HEK293T (cell line): Measurements from ENCODE around the gene TBX1.

ENCODE experiments used
- BHLHE40 ChIP-seq: fragments of 450-650 bp; IDR thresholded peaks from 2 replicates; pipeline ENCODE4 v1.6.1; 2016; ENCODE audit warnings: mild to moderate bottlenecking, moderate library complexity, borderline replicate concordance
- CTBP1 ChIP-seq: fragments of 450-650 bp; IDR thresholded peaks from 2 replicates; pipeline ENCODE4 v1.6.1; 2016; ENCODE audit warnings: borderline replicate concordance
- ELF4 ChIP-seq: fragments of 450-650 bp; IDR thresholded peaks from 2 replicates; pipeline ENCODE4 v1.6.1; 2017; ENCODE audit warnings: antibody characterized with exemption
- FOXA1 ChIP-seq: fragments of 450-650 bp; IDR thresholded peaks from 2 replicates; pipeline ENCODE4 v1.6.1; 2016; ENCODE audit warnings: mild to moderate bottlenecking
- FOXK2 ChIP-seq: fragments of 450-650 bp; IDR thresholded peaks from 2 replicates; pipeline ENCODE4 v1.6.1; 2016; ENCODE audit warnings: mild to moderate bottlenecking
- FOXM1 ChIP-seq: fragments of 450-650 bp; IDR thresholded peaks from 2 replicates; pipeline ENCODE4 v1.6.1; 2017; ENCODE audit warnings: mild to moderate bottlenecking, borderline replicate concordance
- HDGF ChIP-seq: fragments of 450-650 bp; IDR thresholded peaks from 2 replicates; pipeline ENCODE4 v1.6.1; 2017; ENCODE audit warnings: antibody characterized with exemption, borderline replicate concordance
- L3MBTL2 ChIP-seq: fragments of 450-650 bp; conservative IDR thresholded peaks from 2 replicates; pipeline ENCODE4 v1.6.1; 2016; ENCODE audit warnings: mild to moderate bottlenecking
- NFRKB ChIP-seq: fragments of 450-650 bp; IDR thresholded peaks from 2 replicates; pipeline ENCODE4 v1.6.1; 2016; ENCODE audit warnings: mild to moderate bottlenecking, moderate library complexity
- PKNOX1 ChIP-seq: fragments of 450-650 bp; IDR thresholded peaks from 2 replicates; pipeline ENCODE4 v1.6.1; 2016
- SP1 ChIP-seq: fragments of 450-650 bp; IDR thresholded peaks from 2 replicates; pipeline ENCODE4 v1.6.1; 2017
- SUZ12 ChIP-seq: fragments of 450-650 bp; IDR thresholded peaks from 2 replicates; pipeline ENCODE4 v1.6.1; 2016; ENCODE audit warnings: mild to moderate bottlenecking
- TARDBP ChIP-seq: fragments of 450-650 bp; IDR thresholded peaks from 2 replicates; pipeline ENCODE4 v1.6.1; 2016
- ZNF384 ChIP-seq: fragments of 450-650 bp; IDR thresholded peaks from 2 replicates; pipeline ENCODE4 v1.6.1; 2016

GRCh38 chr22:19757985-19758895 lies 2.3 kb upstream of the TBX1 start:
- TF ChIP-seq SUZ12 (no peak), BHLHE40 (no peak), FOXA1 (no peak), TARDBP (no peak), NFRKB (no peak), ELF4 (no peak), FOXK2 (no peak), ZNF384 (no peak), SP1 (no peak), HDGF (no peak), FOXM1 (no peak), CTBP1 (no peak), PKNOX1 (no peak), L3MBTL2 (no peak)
